HepG2 (cell line): Measurements from ENCODE around the gene COMMD8. TPM values are rescaled to one million over a fixed set of nuclear protein-coding genes. Genes with fewer than 3 reads are reported as not detected.

Source experiments
- AGO1 ChIP-seq: fragments of 200-400 bp; formaldehyde crosslinking; IDR thresholded peaks from 2 replicates; pipeline ENCODE4 v1.6.1; 2017; ENCODE audit warnings: mild to moderate bottlenecking, low read depth, low read length, moderate library complexity; ENCODE audit not compliant: poor library complexity, severe bottlenecking
- ATF7 ChIP-seq, 2 experiments: fragments of 450-650 bp in 1 of 2; sonication (generic) in 1 of 2; formaldehyde crosslinking in 1 of 2; IDR thresholded peaks; 2 replicates each; pipeline versions ENCODE4 v1.4.0 to v1.6.1; 2016 to 2020; ENCODE audit warnings: antibody characterized with exemption in 1 of 2, mild to moderate bottlenecking in 1 of 2, missing genetic modification reagents in 1 of 2
- CBFB ChIP-seq: sonication (generic); formaldehyde crosslinking; IDR thresholded peaks from 2 replicates; pipeline ENCODE4 v1.4.0; 2020; ENCODE audit warnings: missing genetic modification reagents
- ELF4 ChIP-seq: sonication (generic); formaldehyde crosslinking; IDR thresholded peaks from 2 replicates; pipeline ENCODE4 v1.5.0; 2020; ENCODE audit warnings: missing genetic modification reagents, mild to moderate bottlenecking, moderate library complexity, borderline replicate concordance
- FLYWCH1 ChIP-seq: sonication (generic); formaldehyde crosslinking; IDR thresholded peaks from 2 replicates; pipeline ENCODE4 v1.8.1; 2023; ENCODE audit warnings: mild to moderate bottlenecking, missing genetic modification reagents
- GFI1 ChIP-seq: sonication (generic); formaldehyde crosslinking; IDR thresholded peaks from 2 replicates; pipeline ENCODE4 v1.5.0; 2020; ENCODE audit warnings: missing genetic modification reagents, mild to moderate bottlenecking, borderline replicate concordance
- HCFC1 ChIP-seq: fragments of 150-350 bp; IDR thresholded peaks from 2 replicates; pipeline ENCODE4 v1.6.1; 2014; ENCODE audit warnings: low read depth, low read length
- MIXL1 ChIP-seq: IDR thresholded peaks from 2 replicates; pipeline ENCODE4 v1.6.1; 2016
- MTA1 ChIP-seq: sonication (generic); formaldehyde crosslinking; IDR thresholded peaks from 2 replicates; pipeline ENCODE4 v1.4.0; 2020; ENCODE audit warnings: missing genetic modification reagents, mild to moderate bottlenecking, borderline replicate concordance
- MTF1 ChIP-seq: sonication (generic); formaldehyde crosslinking; IDR thresholded peaks from 2 replicates; pipeline ENCODE4 v1.5.0; 2020; ENCODE audit warnings: missing genetic modification reagents
- PITX1 ChIP-seq: sonication (generic); formaldehyde crosslinking; IDR thresholded peaks from 2 replicates; pipeline ENCODE4 v1.5.1; 2020; ENCODE audit warnings: mild to moderate bottlenecking, missing genetic modification reagents
- RAD21 ChIP-seq: fragments of 450-650 bp; formaldehyde crosslinking; IDR thresholded peaks from 2 replicates; pipeline ENCODE4 v1.5.0; 2020; ENCODE audit warnings: mild to moderate bottlenecking
- REST ChIP-seq, 2 experiments: IDR thresholded peaks; 2 replicates each; pipeline ENCODE4 v1.6.1; 2011 to 2012; ENCODE audit warnings: low read length in 2 of 2, borderline replicate concordance in 1 of 2, low read depth in 1 of 2, mild to moderate bottlenecking in 1 of 2, moderate library complexity in 1 of 2
- SPEN ChIP-seq: sonication (generic); formaldehyde crosslinking; IDR thresholded peaks from 2 replicates; pipeline ENCODE4 v1.5.1; 2020; ENCODE audit warnings: low read depth, mild to moderate bottlenecking, missing genetic modification reagents
- ZFP1 ChIP-seq: IDR thresholded peaks from 2 replicates; pipeline ENCODE4 v1.6.1; 2016
- ZNF24 ChIP-seq: fragments of 450-650 bp; IDR thresholded peaks from 2 replicates; pipeline ENCODE4 v1.6.1; 2017; ENCODE audit warnings: antibody characterized with exemption, mild to moderate bottlenecking
- ZNF333 ChIP-seq: sonication (generic); formaldehyde crosslinking; IDR thresholded peaks from 2 replicates; pipeline ENCODE4 v1.4.0; 2020; ENCODE audit warnings: mild to moderate bottlenecking, missing genetic modification reagents, borderline replicate concordance
- ZNF510 ChIP-seq: sonication (generic); formaldehyde crosslinking; IDR thresholded peaks from 2 replicates; pipeline ENCODE4 v1.4.0; 2020; ENCODE audit warnings: low read depth, mild to moderate bottlenecking, missing genetic modification reagents
- ZNF546 ChIP-seq: sonication (generic); formaldehyde crosslinking; conservative IDR thresholded peaks from 2 replicates; pipeline ENCODE4 v1.8.1; 2023; ENCODE audit warnings: mild to moderate bottlenecking, missing genetic modification reagents
- ZNF547 ChIP-seq: sonication (generic); formaldehyde crosslinking; IDR thresholded peaks from 2 replicates; pipeline ENCODE4 v1.5.1; 2020; ENCODE audit warnings: mild to moderate bottlenecking, missing genetic modification reagents
- ZNF747 ChIP-seq: sonication (generic); formaldehyde crosslinking; IDR thresholded peaks from 2 replicates; pipeline ENCODE4 v1.8.1; 2023; ENCODE audit warnings: missing genetic modification reagents, mild to moderate bottlenecking, borderline replicate concordance
- polyA plus RNA-seq, 8 experiments: library from polyadenylated mRNA; depleted of rRNA in 3 of 8; stranded (reverse) in 7 of 8; unstranded in 1 of 8; fragments of >200 nt; fragmentation: Illumina TruSeq in 4 of 8; extraction: Trizol in 4 of 8; gene quantifications; 2 replicates each; pipeline versions ENCODE4 v1.2.1 to v1.2.3, GENCODE V29; 2011 to 2016; ENCODE audit warnings: low read depth in 4 of 8, missing spikeins in 1 of 8, mixed read lengths in 1 of 8; ENCODE audit not compliant: insufficient read depth in 1 of 8
- total RNA-seq, 5 experiments: library from RNA; depleted of rRNA; stranded (reverse); fragments of >200 nt; fragmentation: Illumina TruSeq; extraction: Trizol; gene quantifications; 2 replicates each; pipeline ENCODE4 v1.2.3, GENCODE V29; 2016; ENCODE audit warnings: low read depth in 1 of 5
- TF ChIP-seq, protein P1 (sequence below): sonication (generic); formaldehyde crosslinking; IDR thresholded peaks from 2 replicates; pipeline ENCODE4 v1.5.0; 2020; ENCODE audit warnings: missing genetic modification reagents, mild to moderate bottlenecking, borderline replicate concordance
- TF ChIP-seq, protein P2 (sequence below): sonication (generic); formaldehyde crosslinking; IDR thresholded peaks from 2 replicates; pipeline ENCODE4 v1.4.0; 2020; ENCODE audit warnings: missing genetic modification reagents, mild to moderate bottlenecking, borderline replicate concordance

Gene COMMD8
- total and polyA plus RNA-seq, 2 of the 13 experiments (the other 11 are each of a cell fraction or from before 2014, with no cell fraction given) = 7.1 to 20.3 TPM

DNA sequence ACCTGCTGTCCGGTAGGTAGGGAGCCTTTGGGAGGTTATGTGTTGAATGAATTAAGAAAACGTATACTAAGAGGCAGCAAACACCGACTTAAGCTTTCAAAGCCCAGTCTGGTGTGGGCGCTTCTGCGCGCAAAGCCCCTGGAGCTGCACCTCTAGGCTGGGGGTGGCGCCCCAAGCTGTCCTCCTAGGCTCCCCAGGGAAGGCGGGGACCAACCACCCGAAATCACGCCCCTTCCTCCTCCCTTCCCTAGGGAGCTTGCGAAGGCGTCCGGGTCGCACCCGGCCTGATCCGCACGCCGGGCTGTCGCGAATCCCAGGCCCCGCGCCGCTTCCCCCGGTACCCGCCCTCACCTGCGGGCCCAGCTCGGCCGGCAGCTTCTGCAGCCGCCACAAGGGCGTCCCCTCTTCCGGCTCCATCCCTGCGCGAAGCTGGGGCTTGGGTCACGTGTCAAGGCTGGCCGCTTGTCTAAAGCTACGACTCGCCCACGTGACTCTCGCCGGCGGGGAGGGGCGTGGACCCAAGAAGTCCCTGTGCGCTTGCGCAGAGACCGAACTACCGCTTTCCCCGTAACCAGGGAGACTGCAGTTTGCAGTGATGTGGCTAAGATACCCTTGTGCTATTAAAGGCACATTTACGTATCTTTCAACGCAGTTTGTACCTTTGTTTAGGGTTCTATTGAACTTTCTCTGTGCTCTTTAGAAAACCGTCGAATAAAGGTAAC lies at the start of gene COMMD8 (continued):
- TF ChIP-seq REST (IDR thresholded peaks at IDR 0.05; ENCODE audit: borderline replicate concordance in 1 of 2, low read depth in 1 of 2, low read length in 2 of 2) (no peak), ATF7 (IDR thresholded peaks at IDR 0.05) (no peak), ATF7 (CRISPR knock-in tag; IDR thresholded peaks at IDR 0.05) (no peak), MTF1 (no peak), RAD21 (no peak; the same call in 1 of the 2 replicates), ZNF747 (peak; percentile 56; the same call in 1 of the 2 replicates), ZFP1 (0 out of 2 replicates have a peak, but pooled peaks have one; percentile 59), ZNF510 (CRISPR knock-in tag) (no peak), PITX1 (CRISPR knock-in tag) (peak; percentile 55; the same call in 1 of the 2 replicates), GFI1 (CRISPR knock-in tag) (peak; percentile 44; the same call in 1 of the 2 replicates), ELF4 (no peak), ZNF333 (CRISPR knock-in tag) (no peak), CBFB (CRISPR knock-in tag) (no peak), ZNF546 (CRISPR knock-in tag) (no peak; the same call in 1 of the 2 replicates), SPEN (CRISPR knock-in tag) (peak; percentile 71; the same call in 1 of the 2 replicates), ZNF547 (no peak), FLYWCH1 (CRISPR knock-in tag) (no peak), AGO1 (peak; percentile 46), HCFC1 (no peak), ZNF24 (no peak), MTA1 (CRISPR knock-in tag) (no peak; the same call in 1 of the 2 replicates), MIXL1 (CRISPR knock-in tag) (no peak)
- TF ChIP-seq, protein P1, sequence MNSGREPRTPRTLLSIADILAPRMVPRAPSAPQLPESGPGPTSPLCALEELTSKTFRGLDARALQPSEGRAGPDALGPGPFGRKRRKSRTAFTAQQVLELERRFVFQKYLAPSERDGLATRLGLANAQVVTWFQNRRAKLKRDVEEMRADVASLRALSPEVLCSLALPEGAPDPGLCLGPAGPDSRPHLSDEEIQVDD (CRISPR knock-in tag) = 0 out of 2 replicates have a peak, but pooled peaks have one; percentile 62
- TF ChIP-seq, protein P2, sequence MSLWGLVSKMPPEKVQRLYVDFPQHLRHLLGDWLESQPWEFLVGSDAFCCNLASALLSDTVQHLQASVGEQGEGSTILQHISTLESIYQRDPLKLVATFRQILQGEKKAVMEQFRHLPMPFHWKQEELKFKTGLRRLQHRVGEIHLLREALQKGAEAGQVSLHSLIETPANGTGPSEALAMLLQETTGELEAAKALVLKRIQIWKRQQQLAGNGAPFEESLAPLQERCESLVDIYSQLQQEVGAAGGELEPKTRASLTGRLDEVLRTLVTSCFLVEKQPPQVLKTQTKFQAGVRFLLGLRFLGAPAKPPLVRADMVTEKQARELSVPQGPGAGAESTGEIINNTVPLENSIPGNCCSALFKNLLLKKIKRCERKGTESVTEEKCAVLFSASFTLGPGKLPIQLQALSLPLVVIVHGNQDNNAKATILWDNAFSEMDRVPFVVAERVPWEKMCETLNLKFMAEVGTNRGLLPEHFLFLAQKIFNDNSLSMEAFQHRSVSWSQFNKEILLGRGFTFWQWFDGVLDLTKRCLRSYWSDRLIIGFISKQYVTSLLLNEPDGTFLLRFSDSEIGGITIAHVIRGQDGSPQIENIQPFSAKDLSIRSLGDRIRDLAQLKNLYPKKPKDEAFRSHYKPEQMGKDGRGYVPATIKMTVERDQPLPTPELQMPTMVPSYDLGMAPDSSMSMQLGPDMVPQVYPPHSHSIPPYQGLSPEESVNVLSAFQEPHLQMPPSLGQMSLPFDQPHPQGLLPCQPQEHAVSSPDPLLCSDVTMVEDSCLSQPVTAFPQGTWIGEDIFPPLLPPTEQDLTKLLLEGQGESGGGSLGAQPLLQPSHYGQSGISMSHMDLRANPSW (CRISPR knock-in tag) = no peak
